ENCODE results near the gene CCS. TPM values are rescaled to one million over a fixed set of nuclear protein-coding genes. Genes with fewer than 3 reads are reported as not detected.
"Not testable (repeated sequence)": the region's sequence is repeated elsewhere in the genome, so short reads cannot be mapped to it uniquely, and the experiment has no call there.

The CCS gene
- total RNA-seq, 1 experiment from 2014 or later: 10.3 TPM

DNA sequence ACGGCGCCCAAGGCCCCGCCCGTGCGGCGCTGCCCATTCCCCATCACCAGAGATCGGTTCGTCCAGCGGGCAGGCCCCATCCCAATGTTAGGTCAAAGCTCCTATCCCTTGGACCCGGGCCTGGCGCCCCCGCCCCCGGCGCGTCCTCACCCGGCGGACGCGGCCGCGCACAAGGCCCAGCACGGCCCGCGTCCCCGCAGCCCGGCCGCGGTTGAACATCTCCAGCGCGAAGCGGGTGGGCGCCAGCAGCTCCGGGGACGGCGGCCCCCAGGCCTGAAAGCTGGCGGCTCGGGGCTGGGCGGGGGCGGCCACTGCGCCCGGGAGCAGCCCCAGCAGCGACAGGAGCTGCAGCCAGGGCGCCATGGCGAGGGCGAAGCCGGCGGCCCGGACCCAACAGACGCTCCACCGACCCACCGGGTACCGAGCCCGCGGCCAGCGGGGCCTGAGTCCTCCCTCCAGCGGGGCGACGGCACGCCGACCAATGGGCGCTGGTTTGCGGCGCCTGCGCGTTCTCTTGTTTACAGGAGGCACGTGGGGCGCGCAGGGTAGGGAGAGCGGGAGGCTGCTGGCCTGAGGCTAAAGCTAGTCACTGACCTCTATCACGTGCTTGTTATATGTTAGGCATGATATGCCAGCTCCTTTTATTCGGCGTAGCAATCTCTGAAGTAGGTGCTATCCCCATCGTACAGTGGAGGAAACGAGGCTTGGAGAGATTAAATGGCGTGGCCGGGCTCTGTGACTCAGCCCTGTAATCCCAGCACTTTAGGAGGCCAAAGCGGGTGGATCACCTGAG, 24.7 kb upstream of the CCS start, which contains the start of gene CTSF:
Gene CTSF (minus strand): TSS at position 483 of the 793 bp plus-strand sequence. CDS start 120 bp downstream, at position 363.
- Histone ChIP-seq H3K9me3 (replicated peaks) (no peaks in the 10 kb centered on the region), H3K36me3 (no peaks in the 10 kb centered on the region), H3K27me3 (no peaks in the 10 kb centered on the region), H3K27ac (no peak within 1 kb of the TSS), H3K4me1 (no peaks in the 10 kb centered on the region), H3K4me3 (peak within 1 kb of the TSS; percentile 63)
- peak; percentile 67 to 72 for DNase-seq

DNA sequence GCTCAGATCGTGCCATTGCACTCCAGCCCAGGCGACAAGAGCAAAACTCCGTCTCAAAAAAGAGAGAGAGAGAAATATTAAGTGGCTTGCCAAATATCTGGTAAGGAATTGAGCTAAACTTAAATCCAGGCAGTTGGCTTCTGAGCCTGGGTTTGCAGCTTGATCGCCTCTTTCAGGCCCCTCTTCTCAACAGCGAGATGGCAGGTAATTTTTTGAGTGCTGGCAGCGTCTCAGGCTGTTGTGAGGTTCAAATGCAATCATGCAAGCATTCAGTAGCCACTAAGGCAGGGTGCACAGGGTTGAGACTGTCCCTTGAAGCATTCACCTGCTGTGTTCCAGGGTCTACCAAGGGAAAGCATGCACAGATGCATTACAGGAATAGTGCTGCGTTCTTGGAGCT, 23.9 kb upstream of the CCS start:
- Histone ChIP-seq H3K27ac (no peak overlapping the region), H3K9me3 (replicated peaks) (no peaks in the 10 kb centered on the region), H3K4me1 (no peaks in the 10 kb centered on the region), H3K36me3 (no peaks in the 10 kb centered on the region), H3K4me3 (no peak overlapping the region), H3K27me3 (no peaks in the 10 kb centered on the region)
- DNase-seq: no peak

DNA sequence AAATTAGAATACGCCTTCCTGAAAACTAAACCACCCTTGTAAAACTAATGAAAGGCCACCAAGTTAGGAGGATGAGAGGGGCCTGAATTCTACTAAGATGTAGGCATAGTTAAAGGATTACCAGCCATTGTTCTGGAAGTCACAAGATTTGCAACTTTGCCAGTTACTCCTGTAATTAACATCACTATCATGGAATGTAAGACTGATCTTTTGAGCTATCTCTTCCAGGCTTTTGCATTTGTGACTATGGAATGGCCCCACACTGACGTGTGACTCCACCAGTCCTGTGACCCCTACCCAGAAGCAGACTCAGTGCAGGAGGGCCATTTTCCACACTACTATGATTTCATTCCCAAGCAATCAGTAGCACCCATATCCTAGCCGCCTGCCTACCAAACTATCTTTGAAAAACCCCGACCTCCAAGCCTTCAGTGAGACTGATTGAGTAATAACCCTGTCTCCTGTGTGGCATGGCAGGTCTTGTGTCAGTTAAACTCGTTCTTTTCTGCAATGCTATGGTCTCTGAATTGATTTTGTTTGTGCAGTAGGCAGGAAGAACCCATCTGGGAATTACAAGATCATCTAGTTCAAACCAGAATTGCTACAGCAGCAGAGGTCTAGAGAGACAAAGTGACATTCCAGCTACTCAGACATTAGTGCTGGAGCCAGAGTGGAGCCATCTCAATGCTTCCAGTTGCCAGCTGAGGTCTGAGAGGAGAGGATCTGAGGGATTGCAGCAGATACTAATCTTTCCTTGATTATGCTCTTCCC, 22.7 kb upstream of the CCS start:
- Histone ChIP-seq H3K27me3 (no peaks in the 10 kb centered on the region), H3K27ac (no peak overlapping the region), H3K4me1 (no peaks in the 10 kb centered on the region), H3K36me3 (no peaks in the 10 kb centered on the region), H3K4me3 (no peak overlapping the region), H3K9me3 (replicated peaks) (no peaks in the 10 kb centered on the region)
- no peak for DNase-seq

- no peak overlapping the region for H3K27ac ChIP-seq
- no peaks in the 10 kb centered on the region for H3K27me3 ChIP-seq
- no peaks in the 10 kb centered on the region for H3K4me1 ChIP-seq
- H3K4me3 ChIP-seq: no peak overlapping the region
- no peaks in the 10 kb centered on the region for H3K36me3 ChIP-seq
- DNase-seq: no peak
- no peaks in the 10 kb centered on the region for H3K9me3 ChIP-seq (replicated peaks)
Observed at GRCh38 chr11:66570850-66571180, 22.2 kb upstream of the CCS start.

GRCh38 chr11:66579017-66579606, 13.9 kb upstream of the CCS start:
- DNase-seq: peak; percentile 55 to 78
- H3K4me1 ChIP-seq: no peaks in the 10 kb centered on the region
- H3K27ac ChIP-seq: no peak overlapping the region

GRCh38 chr11:66580803-66581202, 12.2 kb upstream of the CCS start:
- Histone ChIP-seq H3K27ac (no peak overlapping the region), H3K4me3 (no peak overlapping the region), H3K4me1 (no peaks in the 10 kb centered on the region), H3K27me3 (0 out of 2 replicates have a peak, but pooled peaks cover 3% of the 10 kb centered on the region), H3K9me3 (replicated peaks) (no peaks in the 10 kb centered on the region), H3K36me3 (no peaks in the 10 kb centered on the region)
- no peak for DNase-seq

More at GRCh38 chr11:66579017-66579606, 13.9 kb upstream of the CCS start:
- no peaks in the 10 kb centered on the region for H3K36me3 ChIP-seq
- no peak overlapping the region for H3K4me3 ChIP-seq
- 0 out of 2 replicates have a peak, but pooled peaks cover 3% of the 10 kb centered on the region for H3K27me3 ChIP-seq
- no peaks in the 10 kb centered on the region for H3K9me3 ChIP-seq (replicated peaks)

- DNase-seq: no peak
- H3K27ac ChIP-seq: no peak overlapping the region
- H3K4me3 ChIP-seq: no peak overlapping the region
- H3K4me1 ChIP-seq: no peaks in the 10 kb centered on the region
- H3K36me3 ChIP-seq: no peaks in the 10 kb centered on the region
- no peaks in the 10 kb centered on the region for H3K9me3 ChIP-seq (replicated peaks)
- 0 out of 2 replicates have a peak, but pooled peaks cover 3% of the 10 kb centered on the region for H3K27me3 ChIP-seq
Observed at GRCh38 chr11:66581261-66581660, 11.7 kb upstream of the CCS start.

GRCh38 chr11:66582565-66583147, 10.3 kb upstream of the CCS start:
- not testable (repeated sequence) for H3K4me3 ChIP-seq; H3K27me3 ChIP-seq; H3K36me3 ChIP-seq; H3K27ac ChIP-seq; H3K4me1 ChIP-seq; H3K9me3 ChIP-seq (replicated peaks); DNase-seq

DNA sequence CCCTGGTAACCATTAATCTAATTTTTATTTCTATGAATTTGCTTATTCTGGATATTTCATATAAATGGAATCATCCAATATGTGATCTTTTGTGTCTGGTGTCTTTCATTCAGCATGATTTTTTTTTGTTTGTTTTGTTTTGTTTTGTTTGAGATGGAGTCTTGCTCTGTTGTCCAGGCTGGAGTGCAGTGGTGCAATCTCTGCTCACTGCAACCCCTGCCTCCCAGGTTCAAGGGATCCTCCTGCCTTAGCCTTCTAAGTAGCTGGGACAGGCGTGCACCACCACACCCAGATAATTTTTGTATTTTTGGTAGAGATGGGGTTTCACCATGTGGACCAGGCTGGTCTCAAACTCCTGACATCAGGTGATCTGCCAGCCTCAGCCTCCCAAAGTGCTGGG, 7.5 kb upstream of the CCS start:
- DNase-seq; H3K4me3 ChIP-seq; H3K4me1 ChIP-seq; H3K27ac ChIP-seq; H3K9me3 ChIP-seq (replicated peaks); H3K27me3 ChIP-seq; H3K36me3 ChIP-seq: not testable (repeated sequence)

DNA sequence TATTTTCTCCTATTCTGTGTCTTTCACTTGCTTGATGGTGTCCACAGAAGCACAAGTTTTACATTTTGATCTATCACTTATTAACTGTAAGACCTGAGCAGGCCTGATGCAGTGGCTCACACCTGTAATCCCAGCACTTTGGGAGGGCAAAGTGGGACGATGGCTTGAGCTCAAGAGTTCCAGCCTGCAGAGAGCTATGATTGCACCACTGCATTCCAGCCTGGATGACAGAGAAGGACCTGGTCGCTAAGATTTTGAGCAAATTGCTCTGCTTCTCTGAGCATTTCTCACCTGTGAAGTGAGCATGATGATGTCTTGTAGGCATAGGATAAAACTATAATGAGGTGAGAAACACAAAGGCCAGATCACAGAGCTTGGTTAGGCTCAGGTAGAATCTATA, 6.8 kb upstream of the CCS start:
- no peak overlapping the region for H3K4me3 ChIP-seq
- no peaks in the 10 kb centered on the region for H3K27me3 ChIP-seq
- no peak for DNase-seq
- no peaks in the 10 kb centered on the region for H3K9me3 ChIP-seq (replicated peaks)
- H3K27ac ChIP-seq: no peak overlapping the region
- no peaks in the 10 kb centered on the region for H3K4me1 ChIP-seq
- no peaks in the 10 kb centered on the region for H3K36me3 ChIP-seq

- H3K27ac ChIP-seq, H3K27me3 ChIP-seq: not testable (repeated sequence)
Observed at GRCh38 chr11:66589315-66589714, 3.7 kb upstream of the CCS start.

GRCh38 chr11:66589996-66590675, 2.8 kb upstream of the CCS start:
- Histone ChIP-seq H3K4me1 (peaks cover 7% of the 10 kb centered on the region; the same call in 1 of the 2 replicates), H3K27me3 (no peaks in the 10 kb centered on the region), H3K9me3 (replicated peaks) (no peaks in the 10 kb centered on the region), H3K36me3 (no peaks in the 10 kb centered on the region), H3K27ac (no peak overlapping the region), H3K4me3 (no peak overlapping the region)
- DNase-seq: no peak

More at GRCh38 chr11:66589315-66589714, 3.7 kb upstream of the CCS start:
- DNase-seq; H3K4me3 ChIP-seq; H3K36me3 ChIP-seq; H3K4me1 ChIP-seq; H3K9me3 ChIP-seq (replicated peaks): not testable (repeated sequence)

- no peak for DNase-seq
- Histone ChIP-seq H3K27ac (no peak overlapping the region), H3K27me3 (no peaks in the 10 kb centered on the region), H3K4me3 (no peak overlapping the region), H3K9me3 (replicated peaks) (no peaks in the 10 kb centered on the region), H3K36me3 (no peaks in the 10 kb centered on the region), H3K4me1 (peaks cover 7% of the 10 kb centered on the region; the same call in 1 of the 2 replicates)
Observed at GRCh38 chr11:66591175-66591574, 1.8 kb upstream of the CCS start.

GRCh38 chr11:66593303-66593635, 284 bp downstream of the CCS start:
- peaks cover 7% of the 10 kb centered on the region; the same call in 1 of the 2 replicates for H3K4me1 ChIP-seq
- no peak for DNase-seq
- peak overlapping the region; percentile 69 for H3K4me3 ChIP-seq
- peak overlapping the region; percentile 14; the same call in 1 of the 2 replicates for H3K27ac ChIP-seq
- no peaks in the 10 kb centered on the region for H3K27me3 ChIP-seq
- no peaks in the 10 kb centered on the region for H3K9me3 ChIP-seq (replicated peaks)
- H3K36me3 ChIP-seq: no peaks in the 10 kb centered on the region

Measured in SJCRH30 (cell line).